Gastroesophageal sphincter (tissue), 3 donors: ENCODE results near the gene PRG3.

Experiments used
- CTCF ChIP-seq, 4 experiments: fragments of 200-600 bp in 2 of 4; fragments of 450-650 bp in 2 of 4; sonication (generic) in 1 of 4; IDR thresholded peaks; one replicate each; pipeline ENCODE4 v1.5.1; 2017 to 2019; ENCODE audit warnings: antibody characterized with exemption in 4 of 4, mild to moderate bottlenecking in 2 of 4, moderate library complexity in 2 of 4
- POLR2A ChIP-seq, 2 donors: fragments of 450-650 bp; IDR thresholded peaks; one replicate each; pipeline ENCODE4 v1.6.1; 2017; ENCODE audit warnings: antibody characterized with exemption in 2 of 2, mild to moderate bottlenecking in 2 of 2, moderate library complexity in 1 of 2
- POLR2AphosphoS5 ChIP-seq: sonication (generic); formaldehyde crosslinking; IDR thresholded peaks from one replicate; pipeline ENCODE4 v1.6.1; 2017; ENCODE audit warnings: antibody characterized with exemption

- TF ChIP-seq POLR2AphosphoS5 (no peak), POLR2A (IDR thresholded peaks at IDR 0.05) (no peak), CTCF (IDR thresholded peaks at IDR 0.05) (no peak)
These were observed 15.9 kb downstream of the PRG3 start for GRCh38 chr11:57364851-57365660.
